Activated CD8-positive, alpha-beta memory T cell treated with anti-CD3 and anti-CD28 coated beads, Interleukin-2, amount 10 ng/mL, durations not matched to agents 7 days and 5 days (primary cell): Measurements from ENCODE around the gene PTPRU. TPM values are rescaled to one million over a fixed set of nuclear protein-coding genes. Genes with fewer than 3 reads are reported as not detected.
"Not testable (repeated sequence)": the region's sequence is repeated elsewhere in the genome, so short reads cannot be mapped to it uniquely, and the experiment has no call there.

Experiments
- ATAC-seq: fragments of 150-1000 bp; cut with Tn5 transposase; one replicate; pipeline ENCODE4 v1.10.0; 2021; ENCODE audit warnings: moderate library complexity
- CTCF ChIA-PET: fragments of 350-600 bp; sonication (Branson Sonifier 250); formaldehyde crosslinking; loops from one replicate; lab custom pipeline; 2021; ENCODE audit warnings: antibody characterized with exemption; lab: Charles Lee
- DNase-seq: peaks from one replicate; pipeline ENCODE4 v3.0.0-alpha.2; 2020
- H3K27ac Mint-ChIP-seq: one replicate; pipeline ENCODE4 v1.8.0; 2021; ENCODE audit warnings: mild to moderate bottlenecking, mixed read lengths
- H3K27me3 Mint-ChIP-seq: one replicate; pipeline ENCODE4 v1.8.0; 2021; ENCODE audit warnings: mixed read lengths
- H3K36me3 Mint-ChIP-seq: one replicate; pipeline ENCODE4 v1.8.0; 2021; ENCODE audit warnings: mild to moderate bottlenecking, mixed read lengths
- H3K4me1 Mint-ChIP-seq: one replicate; pipeline ENCODE4 v1.8.0; 2021; ENCODE audit warnings: mixed read lengths
- H3K4me3 Mint-ChIP-seq: one replicate; pipeline ENCODE4 v1.8.0; 2021; ENCODE audit warnings: mild to moderate bottlenecking, moderate library complexity, mixed read lengths
- H3K9me3 Mint-ChIP-seq: one replicate; pipeline ENCODE4 v1.8.0; 2022; ENCODE audit warnings: low read depth, mixed read lengths
- total RNA-seq, 2 experiments: library from RNA; stranded (reverse); gene quantifications; one replicate each; pipeline ENCODE4 v1.2.3, GENCODE V29; 2021

PTPRU gene
- total RNA-seq, 2 experiments from 2014 or later, result 0.47 to 0.64 TPM

DNA sequence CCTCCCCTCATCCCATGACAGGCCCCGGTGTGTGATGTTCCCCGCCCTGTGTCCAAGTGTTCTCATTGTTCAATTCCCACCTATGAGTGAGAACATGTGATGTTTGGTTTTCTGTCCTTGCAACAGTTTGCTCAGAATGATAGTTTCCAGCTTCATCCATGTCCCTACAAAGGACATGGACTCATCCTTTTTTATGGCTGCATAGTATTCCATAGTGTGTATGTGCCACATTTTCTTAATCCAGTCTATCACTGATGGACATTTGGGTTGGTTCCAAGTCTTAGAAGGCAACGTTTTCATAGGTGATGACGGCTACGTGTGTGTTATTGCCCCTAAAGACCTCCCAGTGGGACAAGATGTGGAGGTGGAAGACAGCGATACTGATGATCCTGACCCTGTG lies 65.4 kb downstream of the PTPRU start:
- H3K36me3 Mint-ChIP-seq, H3K4me1 Mint-ChIP-seq, H3K4me3 Mint-ChIP-seq, H3K27me3 Mint-ChIP-seq, DNase-seq, H3K27ac Mint-ChIP-seq, ATAC-seq, CTCF ChIA-PET, H3K9me3 Mint-ChIP-seq: not testable (repeated sequence)

GRCh38 chr1:29303201-29304024 lies 67.1 kb downstream of the PTPRU start:
- H3K27me3 Mint-ChIP-seq, result peaks cover 4% of the 10 kb centered on the region
- no peak overlapping the region for H3K4me3 Mint-ChIP-seq
- CTCF ChIA-PET, result no interaction called here
- H3K9me3 Mint-ChIP-seq, result no peaks in the 10 kb centered on the region
- H3K27ac Mint-ChIP-seq, result no peak overlapping the region
- ATAC-seq (no peak), DNase-seq (no peak)
- H3K4me1 Mint-ChIP-seq, result no peaks in the 10 kb centered on the region
- no peaks in the 10 kb centered on the region for H3K36me3 Mint-ChIP-seq

- DNase-seq (no peak), ATAC-seq (no peak)
- H3K9me3 Mint-ChIP-seq, result no peaks in the 10 kb centered on the region
- CTCF ChIA-PET, result no interaction called here
- peaks cover 4% of the 10 kb centered on the region for H3K27me3 Mint-ChIP-seq
- H3K4me3 Mint-ChIP-seq, result no peak overlapping the region
- H3K4me1 Mint-ChIP-seq, result no peaks in the 10 kb centered on the region
- no peak overlapping the region for H3K27ac Mint-ChIP-seq
- H3K36me3 Mint-ChIP-seq, result no peaks in the 10 kb centered on the region
Measured at GRCh38 chr1:29304025-29304684, 67.8 kb downstream of the PTPRU start.

DNA sequence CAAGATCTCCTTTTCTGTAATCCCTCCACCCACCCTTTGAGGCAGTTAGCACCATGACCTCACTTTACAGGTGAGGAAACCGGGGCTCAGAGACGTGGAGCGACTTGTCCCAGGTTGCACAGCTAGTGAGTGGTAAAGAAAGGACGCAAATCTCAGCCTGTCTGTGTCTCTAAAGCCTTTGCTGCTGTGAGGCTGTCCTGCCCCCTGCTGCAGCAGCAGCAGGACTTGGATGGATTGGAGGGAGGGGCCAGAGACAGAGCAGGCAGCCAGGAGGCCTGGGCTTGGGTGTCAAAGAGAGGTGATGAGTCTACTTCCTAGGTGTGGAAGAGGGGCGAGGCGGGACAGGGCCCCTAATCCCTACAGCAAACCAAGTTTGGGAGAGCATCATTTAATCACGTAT lies 69.6 kb downstream of the PTPRU start:
- no peak for DNase-seq
- CTCF ChIA-PET, result no interaction called here
- Mint-ChIP-seq H3K4me3 (no peak overlapping the region), H3K27ac (no peak overlapping the region), H3K27me3 (peaks cover 1% of the 10 kb centered on the region), H3K4me1 (no peaks in the 10 kb centered on the region), H3K36me3 (no peaks in the 10 kb centered on the region), H3K9me3 (no peaks in the 10 kb centered on the region)
- ATAC-seq, result no peak

GRCh38 chr1:29306471-29307140 lies 70.3 kb downstream of the PTPRU start:
- Mint-ChIP-seq H3K36me3 (no peaks in the 10 kb centered on the region), H3K27ac (no peak overlapping the region), H3K4me3 (no peak overlapping the region)

GRCh38 chr1:29309075-29309474 lies 72.8 kb downstream of the PTPRU start:
- H3K4me3 Mint-ChIP-seq, result no peak overlapping the region
- H3K4me1 Mint-ChIP-seq, result no peaks in the 10 kb centered on the region
- no peaks in the 10 kb centered on the region for H3K27me3 Mint-ChIP-seq
- H3K9me3 Mint-ChIP-seq, result no peaks in the 10 kb centered on the region
- DNase-seq, result no peak
- ATAC-seq, result no peak
- H3K27ac Mint-ChIP-seq, result no peak overlapping the region
- CTCF ChIA-PET, result no interaction called here
- no peaks in the 10 kb centered on the region for H3K36me3 Mint-ChIP-seq

More at GRCh38 chr1:29306471-29307140, 70.3 kb downstream of the PTPRU start:
- Mint-ChIP-seq H3K9me3 (no peaks in the 10 kb centered on the region), H3K4me1 (no peaks in the 10 kb centered on the region), H3K27me3 (no peaks in the 10 kb centered on the region)
- CTCF ChIA-PET, result no interaction called here
- DNase-seq, result no peak
- no peak for ATAC-seq

DNA sequence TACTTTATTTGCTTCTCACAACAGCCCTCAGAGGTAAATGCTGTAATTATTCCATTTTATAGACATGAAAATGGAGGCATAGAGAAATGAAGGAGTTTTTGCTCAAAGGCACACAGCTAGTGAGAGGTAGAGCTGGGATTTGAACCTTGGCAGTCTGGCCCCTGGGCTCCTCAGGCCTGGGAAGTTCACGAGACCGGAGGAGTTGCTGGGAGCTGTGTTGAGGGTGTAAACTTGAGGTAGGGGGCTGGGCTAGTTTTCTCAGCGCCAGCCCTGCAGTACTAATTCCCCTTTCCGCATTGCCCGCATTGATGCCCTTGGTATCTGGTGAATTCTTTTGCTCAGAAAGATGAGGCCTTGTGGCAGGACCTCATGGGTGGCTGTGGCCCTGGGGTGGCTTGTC lies 73.3 kb downstream of the PTPRU start:
- Mint-ChIP-seq H3K27ac (no peak overlapping the region), H3K9me3 (no peaks in the 10 kb centered on the region), H3K36me3 (no peaks in the 10 kb centered on the region), H3K27me3 (no peaks in the 10 kb centered on the region), H3K4me3 (no peak overlapping the region), H3K4me1 (no peaks in the 10 kb centered on the region)
- ATAC-seq (no peak), DNase-seq (no peak)
- CTCF ChIA-PET, result no interaction called here

DNA sequence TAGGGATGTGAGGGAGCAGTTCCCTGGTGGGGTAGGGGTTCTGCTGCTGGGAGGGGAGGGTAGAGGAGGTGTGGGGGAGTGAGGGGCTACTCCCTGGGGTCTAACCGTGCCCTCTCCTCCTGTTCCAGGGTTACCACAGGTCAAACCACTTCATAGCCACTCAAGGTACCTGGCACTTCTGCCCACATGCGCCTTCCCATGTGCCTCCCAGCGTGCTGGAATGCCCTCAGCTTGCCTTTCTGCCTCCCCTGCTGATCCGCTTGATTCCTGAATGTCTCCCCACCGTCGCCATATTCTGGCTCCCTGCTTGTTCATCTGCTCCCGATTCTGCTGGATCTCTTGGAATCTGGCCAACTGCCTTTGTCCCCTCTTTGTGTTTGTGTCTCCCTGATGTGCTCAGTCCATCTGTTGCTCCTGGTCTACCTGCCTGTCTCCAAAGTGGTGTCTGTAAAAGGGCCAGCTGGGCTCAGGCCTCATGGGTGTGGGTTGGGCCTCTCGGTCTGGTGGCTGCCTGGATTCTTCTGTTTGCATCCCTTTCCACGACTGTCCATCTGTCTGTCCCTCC lies 74.4 kb downstream of the PTPRU start:
- no peak overlapping the region for H3K27ac Mint-ChIP-seq
- H3K4me1 Mint-ChIP-seq, result no peaks in the 10 kb centered on the region
- H3K4me3 Mint-ChIP-seq, result no peak overlapping the region
- H3K27me3 Mint-ChIP-seq, result no peaks in the 10 kb centered on the region
- H3K36me3 Mint-ChIP-seq, result no peaks in the 10 kb centered on the region
- CTCF ChIA-PET, result no interaction called here
- DNase-seq (no peak), ATAC-seq (no peak)
- no peaks in the 10 kb centered on the region for H3K9me3 Mint-ChIP-seq

DNA sequence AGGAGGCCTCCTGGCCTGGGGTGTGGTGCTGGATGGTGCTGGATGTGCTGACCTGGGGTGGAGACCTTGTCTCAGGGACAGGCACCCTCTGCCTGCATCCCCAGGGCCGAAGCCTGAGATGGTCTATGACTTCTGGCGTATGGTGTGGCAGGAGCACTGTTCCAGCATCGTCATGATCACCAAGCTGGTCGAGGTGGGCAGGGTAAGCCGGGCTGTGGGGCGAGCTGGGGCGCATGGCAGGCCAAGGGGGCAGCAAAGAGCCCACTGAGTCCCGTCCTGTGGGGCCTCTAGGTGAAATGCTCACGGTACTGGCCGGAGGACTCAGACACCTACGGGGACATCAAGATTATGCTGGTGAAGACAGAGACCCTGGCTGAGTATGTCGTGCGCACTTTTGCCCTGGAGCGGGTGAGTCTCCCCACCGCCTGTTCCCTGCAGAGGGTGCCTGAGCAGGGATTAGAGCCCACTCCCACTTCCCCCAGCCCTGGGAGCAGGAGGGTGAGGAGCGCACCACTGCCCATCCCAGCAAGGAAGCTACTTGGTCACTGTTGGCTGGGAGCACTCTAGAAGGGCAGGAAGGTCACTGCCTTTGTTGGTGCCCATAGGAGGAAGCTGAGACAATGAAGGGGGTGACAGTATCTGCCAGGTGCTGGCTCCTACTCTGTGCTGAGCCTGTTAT lies 75.2 kb downstream of the PTPRU start:
- Mint-ChIP-seq H3K27ac (no peak overlapping the region), H3K36me3 (no peaks in the 10 kb centered on the region), H3K27me3 (no peaks in the 10 kb centered on the region), H3K4me1 (no peaks in the 10 kb centered on the region), H3K9me3 (no peaks in the 10 kb centered on the region), H3K4me3 (no peak overlapping the region)
- ATAC-seq (no peak), DNase-seq (no peak)
- CTCF ChIA-PET, result no interaction called here

- Mint-ChIP-seq H3K4me1 (no peaks in the 10 kb centered on the region), H3K9me3 (no peaks in the 10 kb centered on the region), H3K27me3 (no peaks in the 10 kb centered on the region), H3K4me3 (no peak overlapping the region), H3K36me3 (no peaks in the 10 kb centered on the region), H3K27ac (no peak overlapping the region)
- CTCF ChIA-PET, result interaction anchor here (1.4 kb wide), 1 partner anchor 28 kb away, joined by 3 read pairs; no protein-coding TSS in a partner anchor
- ATAC-seq (no peak), DNase-seq (no peak)
Measured at GRCh38 chr1:29312469-29313461, 76.4 kb downstream of the PTPRU start.

GRCh38 chr1:29314685-29315084 lies 78.4 kb downstream of the PTPRU start:
- H3K9me3 Mint-ChIP-seq, H3K36me3 Mint-ChIP-seq, H3K27me3 Mint-ChIP-seq, DNase-seq, ATAC-seq, H3K4me1 Mint-ChIP-seq, CTCF ChIA-PET, H3K27ac Mint-ChIP-seq, H3K4me3 Mint-ChIP-seq: not testable (repeated sequence)

- no peak for DNase-seq
- Mint-ChIP-seq H3K9me3 (no peaks in the 10 kb centered on the region), H3K4me3 (no peak overlapping the region), H3K27ac (no peak overlapping the region), H3K27me3 (no peaks in the 10 kb centered on the region), H3K36me3 (no peaks in the 10 kb centered on the region), H3K4me1 (no peaks in the 10 kb centered on the region)
- CTCF ChIA-PET, result no interaction called here
- ATAC-seq, result no peak
Measured at GRCh38 chr1:29315262-29315661, 78.9 kb downstream of the PTPRU start.
